Testis (tissue), 3 donors: Measurements from ENCODE around the gene HOMER1. TPM values are rescaled to one million over a fixed set of nuclear protein-coding genes. Genes with fewer than 3 reads are reported as not detected.

Source experiments
- polyA plus RNA-seq: library from polyadenylated mRNA; stranded (reverse); fragments of 350-450 nt; fragmentation: Illumina TruSeq; extraction: RNeasy Lipid Tissue Mini Kit (QIAGEN cat#74804); gene quantifications from one replicate; pipeline ENCODE4 v1.2.3, GENCODE V29; 2014; ENCODE audit warnings: low read depth, low replicate concordance; ENCODE audit not compliant: insufficient read depth
- small RNA-seq, 2 donors: library from RNA; depleted of rRNA; stranded (forward); fragments of <200 nt; gene quantifications; one replicate each; pipeline ENCODE3, GENCODE V24; 2016
- total RNA-seq, 2 donors: library from RNA; depleted of rRNA; stranded (reverse); fragments of >200 nt; gene quantifications; one replicate each; pipeline ENCODE4 v1.2.3, GENCODE V29; 2016

The HOMER1 gene
- total and polyA plus RNA-seq, 3 donors from 2014 or later: 5.7 to 23.0 (median 20.4) TPM

Small RNA genes within 50 kb of the gene (small RNA-seq; reads per million reads assigned to genes)
- 0 reads per million in 2 donors for gene RF00019

Other genes with a start within 250 kb of the HOMER1 start
- 100 to 1,000 TPM in 1 of 2 donors, 10 to 100 TPM in 1; 99.8 to 119 TPM for gene TENT2, start 98.3 kb upstream of the HOMER1 start, total RNA-seq
- 40.6 TPM for gene TENT2, start 98.3 kb upstream of the HOMER1 start, polyA plus RNA-seq
- 10 to 100 TPM; 27.3 to 33.8 TPM for gene CMYA5, start 175.7 kb upstream of the HOMER1 start, total RNA-seq
- 2.7 TPM for gene CMYA5, start 175.7 kb upstream of the HOMER1 start, polyA plus RNA-seq